GM19463 (cell line): ENCODE data around the gene BRD2.

ENCODE experiments used
- ATAC-seq: cut with Tn5 transposase; IDR thresholded peaks from one replicate; pipeline ENCODE4 v1.9.1; 2021; ENCODE audit warnings: mild to moderate bottlenecking, moderate library complexity; ENCODE audit not compliant: unreplicated experiment

The BRD2 gene

GRCh38 chr6:32984622-32985389 is 16.4 kb downstream of the BRD2 start:
- ATAC-seq = peak; percentile 61

GRCh38 chr6:32989368-32989767 is 21.0 kb downstream of the BRD2 start:
- no peak for ATAC-seq

DNA sequence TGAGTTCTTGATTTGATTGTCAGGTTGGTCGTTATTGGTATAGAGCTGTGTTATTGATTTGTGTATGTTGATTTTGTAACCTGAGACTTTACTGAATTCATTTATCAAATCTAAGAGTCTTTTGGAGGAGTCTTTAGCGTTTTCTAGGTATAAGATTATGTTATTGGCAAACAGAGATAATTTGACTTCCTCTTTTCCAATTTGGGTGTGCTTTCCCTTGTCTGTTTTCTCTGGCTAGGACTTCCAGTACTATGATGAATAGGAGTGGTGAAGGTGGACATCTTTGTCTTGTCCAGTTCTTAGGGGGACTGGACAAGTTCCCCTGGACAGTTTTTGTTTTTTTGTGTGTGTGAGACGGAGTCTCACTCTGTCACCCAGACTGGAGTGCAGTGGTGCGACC is 23.6 kb downstream of the BRD2 start:
- ATAC-seq = no peak

GRCh38 chr6:32993363-32993973 is 25.1 kb downstream of the BRD2 start:
- no peak for ATAC-seq

- ATAC-seq = no peak
These were observed 27.1 kb downstream of the BRD2 start for GRCh38 chr6:32995448-32995847.

GRCh38 chr6:33000055-33000454 is 31.7 kb downstream of the BRD2 start:
- no peak for ATAC-seq

- ATAC-seq = no peak
These were observed 33.3 kb downstream of the BRD2 start for GRCh38 chr6:33001685-33002084.

- ATAC-seq = no peak
These were observed 36.5 kb downstream of the BRD2 start for GRCh38 chr6:33004940-33005339.

GRCh38 chr6:33007831-33008400 is 39.5 kb downstream of the BRD2 start:
- ATAC-seq = no peak

DNA sequence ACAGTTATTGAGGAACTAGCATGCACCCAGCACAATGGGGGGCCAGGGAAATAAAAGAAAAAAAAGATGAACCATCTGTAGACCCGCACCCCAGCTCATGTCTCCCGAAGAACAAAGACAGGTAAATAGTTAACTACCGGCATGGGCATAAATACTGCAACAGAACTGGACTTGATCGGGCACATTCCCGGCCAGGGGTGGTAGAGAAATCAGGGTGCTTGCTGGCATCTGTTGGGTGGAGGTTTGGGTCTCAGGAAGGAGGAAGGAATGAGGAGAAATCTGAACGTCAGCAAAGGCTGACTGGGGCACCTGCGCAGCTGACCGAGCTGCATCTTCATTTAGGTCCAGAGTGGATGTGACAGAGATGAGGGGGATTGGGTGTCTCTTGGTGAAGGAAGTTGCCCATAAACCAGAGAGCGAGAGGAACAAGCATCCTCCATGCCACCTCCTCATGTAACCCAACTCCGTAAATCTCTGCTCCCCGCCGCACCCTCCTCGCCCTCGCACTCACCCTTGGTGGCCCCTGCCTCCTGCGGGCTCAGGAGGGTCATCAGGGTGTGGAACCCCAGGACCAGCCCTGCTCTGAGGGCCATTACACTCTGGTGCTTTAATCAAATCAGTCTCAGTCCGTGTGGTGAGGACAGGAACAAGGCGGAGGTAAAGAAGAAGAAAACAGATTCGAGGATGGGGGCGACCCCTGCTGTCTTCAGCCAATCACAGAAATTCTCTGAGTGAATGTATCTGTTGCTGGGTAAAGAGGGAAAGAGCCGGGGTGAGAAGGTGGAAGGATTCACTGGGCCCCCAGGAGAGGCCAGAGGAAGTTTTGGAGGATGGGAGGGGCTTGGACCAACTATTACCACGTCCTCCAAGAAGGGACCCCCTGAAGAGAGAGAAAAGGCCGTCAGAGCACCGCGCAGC is 40.8 kb downstream of the BRD2 start, which contains the start of gene HLA-DOA:
Gene HLA-DOA (minus strand): TSS at position 648 of the 918 bp plus-strand sequence.
- peak; percentile 91 for ATAC-seq

DNA sequence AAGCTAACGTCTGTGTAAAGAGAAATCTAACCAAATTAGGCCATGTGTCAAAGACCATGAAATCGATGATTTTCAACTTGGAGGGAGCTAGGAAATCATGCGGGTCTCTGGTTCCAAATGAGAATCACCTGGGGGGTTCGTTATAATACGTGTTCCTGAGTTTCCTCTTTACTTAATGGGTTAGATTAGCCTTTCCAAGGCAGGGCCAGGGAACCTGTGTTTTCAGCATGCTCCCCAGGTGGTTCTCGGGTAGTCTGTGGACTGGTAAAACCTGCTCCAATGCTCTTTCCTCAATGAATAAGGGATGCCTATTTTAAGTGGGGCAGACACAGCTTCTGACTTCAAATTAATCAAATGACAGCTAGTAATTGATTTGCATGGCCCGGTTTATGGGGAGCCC is 42.0 kb downstream of the BRD2 start:
- ATAC-seq = no peak

GRCh38 chr6:33013608-33014007 is 45.2 kb downstream of the BRD2 start:
- no peak for ATAC-seq

DNA sequence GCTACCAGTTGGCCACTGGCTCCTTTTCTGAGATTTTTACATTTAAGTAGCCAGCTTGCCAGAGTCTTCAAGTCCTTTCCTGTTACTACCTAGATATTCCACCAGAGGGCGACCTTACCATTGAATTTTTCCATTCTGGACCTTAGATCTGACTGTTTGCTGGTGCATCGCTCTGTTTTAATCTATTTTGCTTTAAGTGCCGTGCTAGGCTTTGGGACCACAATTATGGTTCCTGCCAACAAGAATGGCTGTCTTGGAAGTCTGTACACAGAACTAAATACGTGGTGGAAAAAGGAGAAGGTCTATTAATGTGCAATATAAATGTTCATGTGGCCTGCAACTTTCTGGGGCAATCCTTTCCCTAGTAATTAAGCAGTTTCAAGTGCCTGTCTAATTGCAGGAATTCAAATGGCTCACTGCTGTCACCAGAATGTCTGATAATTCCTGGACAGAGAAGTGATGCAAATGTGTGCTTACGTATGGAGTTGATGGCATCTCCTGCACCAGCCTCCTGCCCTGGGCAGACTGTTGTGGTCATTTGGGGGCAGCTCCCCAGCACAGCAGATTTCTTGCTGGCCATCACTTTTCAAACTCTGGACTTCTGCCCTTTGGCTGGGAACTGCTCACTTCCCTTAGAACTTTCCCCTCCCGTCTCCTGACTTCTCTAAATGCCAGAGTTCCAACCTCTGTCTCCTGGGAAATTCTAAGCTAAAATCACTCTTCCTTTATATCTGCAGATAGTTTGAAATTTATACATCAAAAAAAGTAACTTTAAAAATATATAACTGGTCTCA is 46.6 kb downstream of the BRD2 start:
- ATAC-seq = no peak

DNA sequence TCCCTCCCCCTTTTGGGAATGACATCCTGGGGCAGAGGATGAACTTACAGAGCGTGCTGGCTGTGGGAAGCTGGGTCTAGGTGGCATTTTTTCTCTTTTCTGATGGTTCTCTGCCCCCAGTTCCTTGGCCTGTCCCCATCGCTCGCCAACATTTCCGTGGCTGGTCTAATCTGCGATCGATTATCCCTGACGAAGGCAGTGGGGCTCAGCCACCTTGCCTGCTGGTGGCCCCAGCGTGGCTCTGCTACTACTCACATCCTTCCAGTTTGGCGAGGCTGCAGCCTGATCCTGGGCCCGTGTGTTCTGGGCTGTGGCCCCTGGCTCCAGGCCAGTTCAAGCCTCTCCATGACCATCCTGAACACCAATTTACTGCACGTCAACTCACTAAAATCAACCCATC is 47.4 kb downstream of the BRD2 start:
- no peak for ATAC-seq

DNA sequence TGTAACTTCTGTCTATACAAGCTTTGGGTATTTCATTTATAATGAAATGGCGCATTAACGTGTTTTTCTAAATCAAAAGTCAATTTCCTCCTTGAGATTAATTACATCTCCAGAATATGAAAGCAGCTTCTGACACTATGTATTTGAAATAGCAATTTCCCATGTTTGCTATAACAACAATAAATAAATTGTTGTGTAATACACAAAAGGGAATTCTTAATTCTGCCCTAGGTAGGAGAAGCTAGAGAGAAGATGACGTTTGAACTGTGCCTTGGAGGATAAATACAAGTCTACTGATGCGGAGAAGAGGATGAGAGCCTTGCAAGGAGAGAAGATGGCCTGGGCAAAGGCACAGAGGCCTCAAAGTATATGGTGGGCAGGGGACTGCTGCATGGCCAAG is 48.6 kb downstream of the BRD2 start:
- ATAC-seq = no peak

DNA sequence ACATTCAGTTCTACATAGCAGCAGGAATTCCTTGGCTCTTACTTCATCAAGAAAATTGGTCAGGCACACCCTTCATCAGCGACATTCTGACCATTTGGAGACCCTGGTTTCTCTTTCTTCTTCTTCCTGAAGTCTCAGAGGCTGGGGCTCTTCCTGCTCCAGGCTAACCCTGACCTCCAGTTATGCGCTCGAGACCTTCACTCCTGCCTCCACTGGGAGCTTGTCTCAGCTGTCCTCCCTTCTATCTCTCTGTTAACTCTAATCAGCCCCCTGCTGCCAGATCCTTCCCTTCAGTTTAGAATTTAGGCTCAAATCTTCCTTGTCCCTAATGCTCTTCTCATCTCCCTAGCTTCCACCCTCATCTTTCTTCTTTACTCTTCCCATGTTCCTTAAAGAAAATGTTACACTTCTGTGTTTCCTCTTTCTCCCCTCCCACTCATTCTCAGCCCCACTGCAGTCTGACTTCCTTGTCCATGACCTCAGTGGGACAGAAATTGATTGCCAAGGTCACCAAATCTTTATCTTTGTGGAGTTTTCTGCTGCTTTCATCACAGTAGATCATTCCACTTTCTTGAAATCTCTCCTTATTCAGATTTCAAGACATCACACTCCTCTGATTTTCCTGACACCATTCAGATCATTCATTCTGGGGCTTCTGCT is 49.4 kb downstream of the BRD2 start:
- ATAC-seq = no peak

DNA sequence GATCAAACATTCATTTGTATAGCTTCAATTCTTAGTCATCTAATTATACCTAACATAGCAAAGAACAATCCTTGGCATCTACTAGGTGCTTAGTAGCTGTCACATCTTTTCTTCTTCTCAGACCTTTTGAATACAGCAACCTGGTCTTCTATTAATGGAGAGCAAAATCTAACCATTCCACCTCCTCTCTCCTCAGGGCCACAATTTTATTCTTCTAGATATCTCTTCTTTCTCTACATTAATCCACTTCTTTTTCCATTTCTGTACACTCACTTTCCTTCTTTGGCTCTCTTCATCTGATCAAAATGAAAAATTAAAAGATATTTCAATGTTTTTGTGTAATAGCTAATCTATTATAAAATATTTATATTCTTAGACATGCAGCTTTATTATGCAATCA is 50.0 kb downstream of the BRD2 start:
- no peak for ATAC-seq

GRCh38 chr6:33018904-33019303 is 50.5 kb downstream of the BRD2 start:
- peak; percentile 75 for ATAC-seq

GRCh38 chr6:33019372-33019771 is 51.0 kb downstream of the BRD2 start:
- peak; percentile 13 for ATAC-seq

DNA sequence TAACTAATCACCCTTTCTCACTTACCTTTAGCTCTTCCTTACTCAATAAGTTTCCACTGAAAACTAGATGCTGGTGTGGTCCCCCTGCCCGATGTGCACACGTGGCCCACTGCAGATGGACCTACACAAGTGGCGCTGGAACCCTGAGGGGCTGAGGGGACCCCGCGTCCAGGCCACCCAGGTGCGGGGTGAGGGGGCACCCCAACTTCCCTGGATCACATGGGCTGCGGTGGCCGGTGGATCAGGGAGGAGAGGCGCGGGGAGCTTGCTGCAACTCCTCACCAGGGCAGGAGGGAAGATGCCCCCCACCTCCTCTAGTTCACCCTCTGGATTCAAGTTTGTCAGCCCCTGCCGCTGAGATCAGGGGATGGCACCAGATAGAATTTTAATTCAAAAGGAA is 53.5 kb downstream of the BRD2 start:
- ATAC-seq = no peak
